ENCODE results near the gene SYS1.
A peak's percentile ranks its signal among the peaks of the same experiment; 100 is the strongest.
"Not testable (repeated sequence)": the region's sequence is repeated elsewhere in the genome, so short reads cannot be mapped to it uniquely, and the experiment has no call there.

SYS1 gene

GRCh38 chr20:45343532-45344167, 19.3 kb upstream of the SYS1 start:
- Mint-ChIP-seq H3K9me3 (no peaks in the 10 kb centered on the region), H3K27ac (no peak overlapping the region), H3K4me1 (ENCODE audit: low read depth) (peaks cover 92% of the 10 kb centered on the region), H3K4me3 (no peak overlapping the region), H3K27me3 (no peaks in the 10 kb centered on the region), H3K36me3 (ENCODE audit: low read depth) (peaks cover 37% of the 10 kb centered on the region)
- intact Hi-C loops (cut with micrococcal nuclease), result no loop called here

DNA sequence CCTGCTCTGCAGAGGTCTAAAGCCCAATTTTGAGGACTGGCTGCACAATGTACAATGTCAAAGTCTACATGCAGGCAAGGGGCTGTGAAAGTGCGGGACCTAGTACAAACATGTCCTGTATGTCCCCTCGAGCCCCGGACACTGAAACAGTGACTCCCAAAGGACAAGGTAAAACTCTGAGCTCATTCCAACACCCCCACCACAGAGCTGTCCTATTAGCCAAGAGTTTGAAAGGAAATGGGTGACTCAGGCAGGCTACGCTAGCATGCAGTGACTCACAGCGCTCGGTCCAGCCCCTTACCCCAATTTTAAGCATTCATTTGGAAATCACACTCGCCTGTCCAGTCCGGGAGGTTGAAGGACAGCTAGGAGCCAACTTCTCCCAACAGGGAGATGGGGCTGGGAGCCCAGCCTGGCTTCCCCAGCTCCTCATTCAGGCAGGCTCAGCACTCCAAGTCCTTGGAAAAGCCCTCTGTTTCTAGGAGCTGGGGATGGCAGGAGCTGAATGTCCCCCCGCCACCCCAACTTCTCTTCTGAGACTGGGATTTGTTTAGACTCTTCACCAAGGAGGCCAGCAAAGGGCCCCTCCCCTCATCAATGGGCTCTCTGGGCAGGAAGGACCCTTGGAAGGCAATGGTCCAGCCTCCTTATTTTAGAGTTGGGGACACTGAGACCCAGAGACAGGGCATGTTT, 18.6 kb upstream of the SYS1 start:
- no peak overlapping the region for H3K27ac Mint-ChIP-seq
- no peaks in the 10 kb centered on the region for H3K9me3 Mint-ChIP-seq
- peak overlapping the region; percentile 50 for H3K4me3 Mint-ChIP-seq
- H3K36me3 Mint-ChIP-seq (ENCODE audit: low read depth), result peaks cover 30% of the 10 kb centered on the region
- intact Hi-C loops (cut with micrococcal nuclease), result no loop called here
- no peaks in the 10 kb centered on the region for H3K27me3 Mint-ChIP-seq
- H3K4me1 Mint-ChIP-seq (ENCODE audit: low read depth), result peaks cover 86% of the 10 kb centered on the region

GRCh38 chr20:45345104-45345936, 17.6 kb upstream of the SYS1 start:
- H3K36me3 Mint-ChIP-seq (ENCODE audit: low read depth), result peaks cover 20% of the 10 kb centered on the region
- H3K27me3 Mint-ChIP-seq, result no peaks in the 10 kb centered on the region

GRCh38 chr20:45346291-45346718, 16.7 kb upstream of the SYS1 start:
- peaks cover 11% of the 10 kb centered on the region for H3K36me3 Mint-ChIP-seq (ENCODE audit: low read depth)
- intact Hi-C loops (cut with micrococcal nuclease), result no loop called here
- H3K9me3 Mint-ChIP-seq, result no peaks in the 10 kb centered on the region
- no peaks in the 10 kb centered on the region for H3K27me3 Mint-ChIP-seq
- H3K4me3 Mint-ChIP-seq, result peak overlapping the region; percentile 80
- H3K4me1 Mint-ChIP-seq (ENCODE audit: low read depth), result peaks cover 74% of the 10 kb centered on the region
- H3K27ac Mint-ChIP-seq, result peak overlapping the region; percentile 52

More at GRCh38 chr20:45345104-45345936, 17.6 kb upstream of the SYS1 start:
- intact Hi-C loops (cut with micrococcal nuclease), result no loop called here
- Mint-ChIP-seq H3K27ac (peak overlapping the region; percentile 52), H3K4me1 (ENCODE audit: low read depth) (peaks cover 82% of the 10 kb centered on the region), H3K4me3 (no peak overlapping the region), H3K9me3 (no peaks in the 10 kb centered on the region)

DNA sequence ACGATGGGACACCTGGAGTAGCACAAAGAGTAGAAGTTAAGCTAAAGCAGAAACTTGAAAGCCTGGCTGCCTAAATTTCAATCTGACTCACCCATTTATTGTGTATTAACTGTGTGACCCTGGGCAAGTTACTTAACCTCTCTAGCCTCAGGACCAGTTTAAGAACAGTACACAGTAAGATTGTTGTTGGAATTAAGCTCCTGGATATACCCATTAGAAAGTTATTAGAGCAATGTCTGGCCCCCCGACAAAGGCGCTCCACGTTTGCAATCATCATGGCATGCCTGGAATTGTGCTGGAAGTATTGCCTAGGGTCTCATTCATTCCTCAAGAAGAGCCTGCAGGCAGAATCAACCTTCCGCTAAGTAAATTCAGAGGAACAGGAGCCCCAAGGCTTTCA, 16.1 kb upstream of the SYS1 start:
- Mint-ChIP-seq H3K9me3 (no peaks in the 10 kb centered on the region), H3K27ac (peak overlapping the region; percentile 83), H3K4me3 (peak overlapping the region; percentile 80), H3K27me3 (no peaks in the 10 kb centered on the region), H3K36me3 (ENCODE audit: low read depth) (peaks cover 11% of the 10 kb centered on the region), H3K4me1 (ENCODE audit: low read depth) (peaks cover 71% of the 10 kb centered on the region)
- intact Hi-C loops (cut with micrococcal nuclease), result no loop called here

GRCh38 chr20:45347297-45347935, 15.5 kb upstream of the SYS1 start:
- intact Hi-C loops (cut with micrococcal nuclease), result no loop called here
- Mint-ChIP-seq H3K4me1 (ENCODE audit: low read depth) (peaks cover 65% of the 10 kb centered on the region), H3K27me3 (no peaks in the 10 kb centered on the region), H3K27ac (peak overlapping the region; percentile 83), H3K4me3 (peak overlapping the region; percentile 80), H3K9me3 (no peaks in the 10 kb centered on the region), H3K36me3 (ENCODE audit: low read depth) (peaks cover 7% of the 10 kb centered on the region)

- peaks cover 58% of the 10 kb centered on the region for H3K4me1 Mint-ChIP-seq (ENCODE audit: low read depth)
- peak within 1 kb of the TSS; percentile 83 for H3K27ac Mint-ChIP-seq
- intact Hi-C loops (cut with micrococcal nuclease), result no loop called here
- peak within 1 kb of the TSS; percentile 80 for H3K4me3 Mint-ChIP-seq
- H3K9me3 Mint-ChIP-seq, result no peaks in the 10 kb centered on the region
- no peaks in the 10 kb centered on the region for H3K27me3 Mint-ChIP-seq
- H3K36me3 Mint-ChIP-seq (ENCODE audit: low read depth), result peaks cover 6% of the 10 kb centered on the region
Measured at GRCh38 chr20:45347936-45348778, 14.8 kb upstream of the SYS1 start, which contains the start of gene SDC4. Gene SDC4 (minus strand): TSS chr20:45348424. CDS start chr20:45348384, 40 bp downstream.

GRCh38 chr20:45350217-45350616, 12.7 kb upstream of the SYS1 start:
- H3K9me3 Mint-ChIP-seq, result no peaks in the 10 kb centered on the region
- H3K4me3 Mint-ChIP-seq, result no peak overlapping the region
- H3K27me3 Mint-ChIP-seq, result no peaks in the 10 kb centered on the region
- H3K4me1 Mint-ChIP-seq (ENCODE audit: low read depth), result peaks cover 39% of the 10 kb centered on the region
- intact Hi-C loops (cut with micrococcal nuclease), result no loop called here
- H3K36me3 Mint-ChIP-seq (ENCODE audit: low read depth), result peaks cover 6% of the 10 kb centered on the region
- H3K27ac Mint-ChIP-seq, result no peak overlapping the region

- intact Hi-C loops (cut with micrococcal nuclease); H3K27me3 Mint-ChIP-seq; H3K36me3 Mint-ChIP-seq (ENCODE audit: low read depth); H3K4me3 Mint-ChIP-seq; H3K27ac Mint-ChIP-seq; H3K9me3 Mint-ChIP-seq: not testable (repeated sequence)
- peaks cover 39% of the 10 kb centered on the region for H3K4me1 Mint-ChIP-seq (ENCODE audit: low read depth)
Measured at GRCh38 chr20:45350795-45351194, 12.2 kb upstream of the SYS1 start.

DNA sequence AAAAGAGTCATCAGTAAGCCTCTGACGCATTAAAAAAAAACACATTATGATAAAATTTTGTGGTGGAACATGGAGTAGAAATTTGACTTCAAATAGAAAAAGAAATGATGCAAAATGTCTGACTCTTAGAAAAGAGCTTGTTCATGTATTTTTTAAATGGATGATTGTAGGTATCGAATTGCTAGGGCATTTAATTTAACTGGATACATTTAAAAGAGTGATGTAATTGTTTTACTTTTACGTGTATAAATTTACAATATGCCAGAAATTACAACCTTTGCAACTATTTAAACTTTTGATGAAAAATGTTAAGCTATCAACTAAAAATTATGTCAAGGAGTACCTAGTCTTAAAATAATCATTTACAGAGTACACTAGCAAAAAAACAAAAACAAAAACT, 10.2 kb upstream of the SYS1 start:
- Mint-ChIP-seq H3K27me3 (no peaks in the 10 kb centered on the region), H3K4me3 (no peak overlapping the region), H3K4me1 (ENCODE audit: low read depth) (peaks cover 23% of the 10 kb centered on the region), H3K9me3 (no peaks in the 10 kb centered on the region), H3K27ac (no peak overlapping the region), H3K36me3 (ENCODE audit: low read depth) (peaks cover 2% of the 10 kb centered on the region)
- intact Hi-C loops (cut with micrococcal nuclease), result no loop called here

DNA sequence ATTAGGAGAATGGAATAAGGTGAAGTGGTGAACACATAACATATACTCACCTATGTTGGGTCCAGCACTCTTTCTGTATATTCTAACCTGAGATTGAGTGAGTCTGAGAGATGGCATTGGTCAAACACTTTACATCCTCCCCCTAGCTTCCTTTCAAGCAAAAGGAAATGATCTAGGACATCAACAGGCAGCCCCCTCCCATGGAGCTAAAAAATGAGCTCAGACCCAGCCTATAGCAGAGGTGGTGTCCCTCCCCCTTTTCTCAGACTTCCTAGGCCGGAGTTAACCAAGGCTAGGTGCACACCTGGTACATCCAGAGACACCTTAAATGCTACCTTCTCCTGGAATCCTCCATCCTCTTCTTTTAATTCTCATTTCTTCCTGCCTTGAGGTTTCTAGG, 9.2 kb upstream of the SYS1 start:
- H3K36me3 Mint-ChIP-seq (ENCODE audit: low read depth), result no peaks in the 10 kb centered on the region
- no peaks in the 10 kb centered on the region for H3K9me3 Mint-ChIP-seq
- intact Hi-C loops (cut with micrococcal nuclease), result no loop called here
- H3K27ac Mint-ChIP-seq, result no peak overlapping the region
- peaks cover 27% of the 10 kb centered on the region for H3K4me1 Mint-ChIP-seq (ENCODE audit: low read depth)
- H3K4me3 Mint-ChIP-seq, result no peak overlapping the region
- H3K27me3 Mint-ChIP-seq, result no peaks in the 10 kb centered on the region

DNA sequence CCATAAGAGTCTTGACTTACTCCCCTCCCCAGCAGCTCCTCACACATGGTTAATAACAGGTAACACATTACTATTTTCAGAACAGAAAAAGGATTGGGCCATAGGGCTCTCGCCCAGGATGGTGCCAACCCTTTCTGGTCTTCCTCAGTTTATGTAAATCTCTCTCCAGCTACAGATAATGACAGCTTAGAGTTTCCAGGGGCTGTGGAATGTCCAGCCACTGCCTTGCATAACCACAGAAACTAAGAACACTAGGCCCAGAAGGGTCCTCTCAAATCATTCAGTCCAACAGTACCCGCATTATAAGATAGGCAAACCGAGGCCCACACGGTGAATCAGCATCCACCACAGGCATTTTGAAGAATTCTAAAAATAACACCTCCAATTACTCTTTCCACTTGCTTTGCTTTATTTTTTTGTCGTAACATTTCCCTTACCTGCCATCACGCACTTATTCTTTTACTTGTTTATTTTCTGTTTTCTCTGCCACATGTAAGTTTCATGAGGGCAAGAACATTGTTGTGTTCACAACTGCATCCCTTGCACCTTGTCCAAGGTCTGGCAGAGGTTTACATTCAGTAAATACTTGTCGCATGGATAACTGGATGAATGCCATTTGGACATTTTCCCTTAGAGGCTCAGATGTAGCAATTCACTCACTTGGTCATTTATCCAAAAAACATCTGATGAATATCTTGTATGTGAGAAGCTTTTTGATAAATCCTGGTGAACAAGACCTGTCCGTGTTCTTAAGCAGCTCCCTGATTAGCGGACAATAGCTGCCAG, 8.3 kb upstream of the SYS1 start:
- Mint-ChIP-seq H3K4me3 (no peak overlapping the region), H3K27me3 (no peaks in the 10 kb centered on the region), H3K4me1 (ENCODE audit: low read depth) (peaks cover 35% of the 10 kb centered on the region), H3K36me3 (ENCODE audit: low read depth) (no peaks in the 10 kb centered on the region), H3K27ac (no peak overlapping the region), H3K9me3 (no peaks in the 10 kb centered on the region)
- intact Hi-C loops (cut with micrococcal nuclease), result no loop called here
